Measurements from ENCODE around the gene CCDC171.

CCDC171 gene

GRCh38 chr9:15849871-15850270 lies 297.0 kb downstream of the CCDC171 start:
- TF ChIP-seq TAF1 (IDR thresholded peaks at IDR 0.05; ENCODE audit: borderline replicate concordance, low read depth, low read length) (no peak), POLR2A (IDR thresholded peaks at IDR 0.05; ENCODE audit: low read depth, low read length) (no peak), POLR2AphosphoS5 (IDR thresholded peaks at IDR 0.05; ENCODE audit: low read depth, low read length) (no peak)
- DNase-seq (ENCODE audit: insufficient read length) (no peak), FAIRE-seq (no peak)

GRCh38 chr9:15851766-15852165 lies 298.9 kb downstream of the CCDC171 start:
- no peak for TF ChIP-seq POLR2AphosphoS5 (IDR thresholded peaks at IDR 0.05; ENCODE audit: low read depth, low read length)
- no peak for TF ChIP-seq TAF1 (IDR thresholded peaks at IDR 0.05; ENCODE audit: borderline replicate concordance, low read depth, low read length)
- no peak for TF ChIP-seq POLR2A (IDR thresholded peaks at IDR 0.05; ENCODE audit: low read depth, low read length)
- DNase-seq (ENCODE audit: insufficient read length): no peak
- FAIRE-seq: no peak

- TF ChIP-seq TAF1 (IDR thresholded peaks at IDR 0.05; ENCODE audit: borderline replicate concordance, low read depth, low read length) (no peak), POLR2AphosphoS5 (IDR thresholded peaks at IDR 0.05; ENCODE audit: low read depth, low read length) (no peak), POLR2A (IDR thresholded peaks at IDR 0.05; ENCODE audit: low read depth, low read length) (no peak)
- DNase-seq (ENCODE audit: insufficient read length): no peak
- FAIRE-seq: no peak
Observed at GRCh38 chr9:15856591-15856990, 303.7 kb downstream of the CCDC171 start.

GRCh38 chr9:15867334-15867733 lies 314.5 kb downstream of the CCDC171 start:
- no peak for TF ChIP-seq POLR2A (IDR thresholded peaks at IDR 0.05; ENCODE audit: low read depth, low read length)
- TF ChIP-seq POLR2AphosphoS5 (IDR thresholded peaks at IDR 0.05; ENCODE audit: low read depth, low read length): no peak
- no peak for TF ChIP-seq TAF1 (IDR thresholded peaks at IDR 0.05; ENCODE audit: borderline replicate concordance, low read depth, low read length)
- FAIRE-seq (no peak), DNase-seq (ENCODE audit: insufficient read length) (no peak)

- no peak for FAIRE-seq
Observed at GRCh38 chr9:15867988-15868387, 315.1 kb downstream of the CCDC171 start.

GRCh38 chr9:15873573-15874177 lies 320.8 kb downstream of the CCDC171 start:
- TF ChIP-seq TAF1 (IDR thresholded peaks at IDR 0.05; ENCODE audit: borderline replicate concordance, low read depth, low read length) (no peak), POLR2AphosphoS5 (IDR thresholded peaks at IDR 0.05; ENCODE audit: low read depth, low read length) (no peak), POLR2A (IDR thresholded peaks at IDR 0.05; ENCODE audit: low read depth, low read length) (no peak)
- peak; percentile 78 for FAIRE-seq
- DNase-seq (ENCODE audit: insufficient read length): no peak

More at GRCh38 chr9:15867988-15868387, 315.1 kb downstream of the CCDC171 start:
- DNase-seq (ENCODE audit: insufficient read length): no peak
- TF ChIP-seq POLR2A (IDR thresholded peaks at IDR 0.05; ENCODE audit: low read depth, low read length) (no peak), POLR2AphosphoS5 (IDR thresholded peaks at IDR 0.05; ENCODE audit: low read depth, low read length) (no peak)

GRCh38 chr9:15882328-15882727 lies 329.5 kb downstream of the CCDC171 start:
- TF ChIP-seq POLR2AphosphoS5 (IDR thresholded peaks at IDR 0.05; ENCODE audit: low read depth, low read length) (no peak), POLR2A (IDR thresholded peaks at IDR 0.05; ENCODE audit: low read depth, low read length) (no peak), TAF1 (IDR thresholded peaks at IDR 0.05; ENCODE audit: borderline replicate concordance, low read depth, low read length) (no peak)
- DNase-seq (ENCODE audit: insufficient read length) (no peak), FAIRE-seq (no peak)

GRCh38 chr9:15882883-15883282 lies 330.0 kb downstream of the CCDC171 start:
- no peak for TF ChIP-seq TAF1 (IDR thresholded peaks at IDR 0.05; ENCODE audit: borderline replicate concordance, low read depth, low read length)
- TF ChIP-seq POLR2AphosphoS5 (IDR thresholded peaks at IDR 0.05; ENCODE audit: low read depth, low read length): no peak
- TF ChIP-seq POLR2A (IDR thresholded peaks at IDR 0.05; ENCODE audit: low read depth, low read length): no peak
- no peak for FAIRE-seq

GRCh38 chr9:15885464-15885863 lies 332.6 kb downstream of the CCDC171 start:
- FAIRE-seq (no peak), DNase-seq (ENCODE audit: insufficient read length) (no peak)
- TF ChIP-seq POLR2A (IDR thresholded peaks at IDR 0.05; ENCODE audit: low read depth, low read length) (no peak), TAF1 (IDR thresholded peaks at IDR 0.05; ENCODE audit: borderline replicate concordance, low read depth, low read length) (no peak), POLR2AphosphoS5 (IDR thresholded peaks at IDR 0.05; ENCODE audit: low read depth, low read length) (no peak)

More at GRCh38 chr9:15882883-15883282, 330.0 kb downstream of the CCDC171 start:
- DNase-seq (ENCODE audit: insufficient read length): no peak

- no peak for FAIRE-seq
- no peak for DNase-seq (ENCODE audit: insufficient read length)
- no peak for TF ChIP-seq POLR2AphosphoS5 (IDR thresholded peaks at IDR 0.05; ENCODE audit: low read depth, low read length)
- no peak for TF ChIP-seq POLR2A (IDR thresholded peaks at IDR 0.05; ENCODE audit: low read depth, low read length)
Observed at GRCh38 chr9:15889555-15889954, 336.7 kb downstream of the CCDC171 start.

- DNase-seq (ENCODE audit: insufficient read length): no peak
- FAIRE-seq: no peak
- no peak for TF ChIP-seq POLR2A (IDR thresholded peaks at IDR 0.05; ENCODE audit: low read depth, low read length)
- TF ChIP-seq TAF1 (IDR thresholded peaks at IDR 0.05; ENCODE audit: borderline replicate concordance, low read depth, low read length): no peak
- TF ChIP-seq POLR2AphosphoS5 (IDR thresholded peaks at IDR 0.05; ENCODE audit: low read depth, low read length): no peak
Observed at GRCh38 chr9:15901572-15901971, 348.7 kb downstream of the CCDC171 start.

- DNase-seq (ENCODE audit: insufficient read length) (no peak), FAIRE-seq (no peak)
- TF ChIP-seq POLR2A (IDR thresholded peaks at IDR 0.05; ENCODE audit: low read depth, low read length): no peak
Observed at GRCh38 chr9:15909297-15909696, 356.5 kb downstream of the CCDC171 start.

- no peak for FAIRE-seq
- TF ChIP-seq POLR2A (IDR thresholded peaks at IDR 0.05; ENCODE audit: low read depth, low read length) (no peak), TAF1 (IDR thresholded peaks at IDR 0.05; ENCODE audit: borderline replicate concordance, low read depth, low read length) (no peak), POLR2AphosphoS5 (IDR thresholded peaks at IDR 0.05; ENCODE audit: low read depth, low read length) (no peak)
Observed at GRCh38 chr9:15915711-15916110, 362.9 kb downstream of the CCDC171 start.

More at GRCh38 chr9:15915711-15916110, 362.9 kb downstream of the CCDC171 start:
- no peak for DNase-seq (ENCODE audit: insufficient read length)
